Epidermal melanocyte (primary cell): Measurements from ENCODE around the gene ZNHIT2.
"Not testable (repeated sequence)": the region's sequence is repeated elsewhere in the genome, so short reads cannot be mapped to it uniquely, and the experiment has no call there.

Experiments used
- DNase-seq: peaks from one replicate; pipeline ENCODE4 v3.0.0; 2011; ENCODE audit warnings: low spot score; ENCODE audit not compliant: insufficient read length

ZNHIT2 gene

DNA sequence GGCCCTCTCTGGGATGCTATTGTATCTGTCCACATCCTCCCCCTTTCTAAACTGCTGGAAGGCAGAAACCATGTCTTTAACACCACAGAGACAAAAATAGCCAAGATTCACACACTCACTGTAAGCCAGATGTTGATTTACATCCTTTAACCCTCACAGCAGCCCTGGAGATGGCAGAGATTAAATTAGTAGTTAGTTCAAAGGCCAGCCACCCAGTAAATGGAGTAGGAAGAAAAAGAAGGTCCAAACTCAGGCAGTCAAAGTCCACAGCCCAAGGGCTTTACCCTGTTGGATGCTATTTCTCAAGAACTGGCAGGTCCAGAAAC is 2.1 kb upstream of the ZNHIT2 start:
- DNase-seq, result no peak

DNA sequence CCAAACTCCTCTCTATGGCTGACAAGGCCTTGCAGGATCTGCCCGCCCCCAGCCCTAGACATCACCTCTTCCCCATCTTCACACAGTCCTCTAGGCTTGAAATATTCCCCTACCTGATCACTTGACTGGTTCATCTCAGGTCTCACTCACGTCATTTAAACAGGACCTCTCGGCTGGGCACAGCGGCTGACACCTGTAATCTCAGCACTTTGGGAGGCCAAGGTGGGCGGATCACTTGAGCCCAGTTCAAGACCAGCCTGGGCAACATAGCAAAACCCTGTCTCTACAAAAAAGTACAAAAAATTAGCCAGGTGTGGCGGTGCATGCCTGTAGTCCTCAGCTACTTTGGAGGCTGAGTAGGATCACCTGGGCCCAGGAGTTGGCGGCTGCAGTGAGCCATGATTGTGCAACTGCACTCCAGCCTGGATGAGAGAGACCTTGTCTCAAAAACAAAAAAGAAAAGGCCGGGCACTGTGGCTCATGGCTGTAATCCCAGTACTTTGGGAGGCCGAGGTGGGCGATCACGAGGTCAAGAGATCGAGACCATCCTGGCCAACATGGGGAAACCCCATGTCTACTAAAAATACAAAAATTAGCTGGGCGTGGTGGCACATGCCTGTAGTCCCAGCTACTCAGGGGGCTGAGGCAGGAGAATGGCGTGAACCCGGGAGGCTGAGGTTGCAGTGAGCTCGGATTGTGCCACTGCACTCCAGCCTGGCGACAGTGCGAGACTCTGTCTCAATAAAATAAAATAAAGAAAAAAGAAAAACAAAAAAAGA is 1.6 kb upstream of the ZNHIT2 start:
- DNase-seq, result not testable (repeated sequence)

DNA sequence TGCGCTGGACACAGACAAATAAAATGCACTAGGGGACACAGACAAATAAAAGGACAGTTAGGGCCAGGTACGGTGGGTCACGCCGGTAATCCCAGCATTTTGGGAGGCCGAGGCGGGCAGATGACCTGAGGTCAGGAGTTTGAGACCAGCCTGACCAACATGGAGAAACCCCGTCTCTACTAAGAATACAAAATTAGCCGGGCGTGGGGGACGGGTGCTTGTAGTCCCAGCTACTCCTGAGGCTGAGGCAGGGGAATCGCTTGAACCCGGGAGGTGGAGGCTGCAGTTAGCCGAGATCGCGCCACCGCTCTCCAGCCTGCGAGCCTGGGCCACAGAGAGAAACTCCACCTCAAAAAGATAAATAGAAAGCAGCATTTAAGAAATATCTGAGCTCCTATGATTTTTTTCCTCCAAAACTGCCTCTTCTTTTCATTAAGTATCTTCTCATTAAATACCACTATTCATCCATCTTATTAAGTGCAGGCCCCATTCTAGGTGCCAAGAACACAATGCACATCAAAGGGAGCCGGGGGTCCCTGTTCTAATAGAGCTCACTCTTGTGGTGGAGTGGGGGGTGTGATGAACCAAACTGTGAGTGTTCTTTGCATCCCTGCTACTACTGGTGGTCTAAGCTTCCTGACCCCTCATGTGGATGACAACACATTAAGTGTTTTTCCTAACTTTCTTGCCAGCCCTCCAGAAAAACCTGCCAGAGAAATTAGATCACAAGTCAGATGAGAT is 766 bp upstream of the ZNHIT2 start:
- DNase-seq, result no peak

DNA sequence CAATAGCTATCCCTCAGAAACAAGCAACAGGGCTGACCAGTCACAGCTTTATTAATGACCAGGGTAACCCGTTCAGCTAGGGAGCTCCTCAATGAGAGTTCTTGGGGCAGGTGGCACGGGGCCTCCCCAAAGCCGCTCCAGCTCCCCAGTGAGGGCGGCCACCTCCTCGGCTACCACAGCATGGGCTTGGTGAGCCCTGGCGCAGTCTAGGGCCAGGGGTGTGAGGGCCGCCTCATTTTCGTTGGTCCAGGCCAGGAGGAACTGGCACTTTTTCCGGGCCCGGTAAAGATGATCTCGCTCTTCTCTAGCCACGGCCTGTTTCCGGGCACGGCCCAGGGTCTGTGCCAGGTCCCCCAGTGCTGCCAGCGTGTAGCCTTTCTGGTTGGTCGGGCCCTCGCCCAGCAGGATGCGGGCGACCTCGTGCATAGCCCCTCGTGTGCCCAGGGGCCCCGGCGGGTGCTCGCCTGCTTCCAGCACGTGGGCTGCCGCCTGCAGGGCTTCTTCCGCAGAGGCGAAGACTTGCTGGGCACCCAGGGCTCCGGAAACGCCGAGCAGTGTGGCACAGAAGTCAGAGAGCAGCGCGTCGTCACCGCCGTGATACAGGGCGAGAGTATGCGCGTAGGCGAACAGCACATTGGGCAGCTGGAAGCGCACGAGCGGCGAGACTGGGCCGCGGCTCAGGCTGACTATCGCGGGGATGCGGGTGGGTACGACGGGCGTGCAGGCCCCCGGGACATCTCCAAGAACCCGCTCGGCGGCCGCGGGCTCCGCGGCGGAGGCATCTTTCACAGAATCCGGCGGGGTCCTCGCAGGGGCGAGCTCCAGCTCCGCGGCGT is 913 bp downstream of the ZNHIT2 start:
- DNase-seq, result no peak

DNA sequence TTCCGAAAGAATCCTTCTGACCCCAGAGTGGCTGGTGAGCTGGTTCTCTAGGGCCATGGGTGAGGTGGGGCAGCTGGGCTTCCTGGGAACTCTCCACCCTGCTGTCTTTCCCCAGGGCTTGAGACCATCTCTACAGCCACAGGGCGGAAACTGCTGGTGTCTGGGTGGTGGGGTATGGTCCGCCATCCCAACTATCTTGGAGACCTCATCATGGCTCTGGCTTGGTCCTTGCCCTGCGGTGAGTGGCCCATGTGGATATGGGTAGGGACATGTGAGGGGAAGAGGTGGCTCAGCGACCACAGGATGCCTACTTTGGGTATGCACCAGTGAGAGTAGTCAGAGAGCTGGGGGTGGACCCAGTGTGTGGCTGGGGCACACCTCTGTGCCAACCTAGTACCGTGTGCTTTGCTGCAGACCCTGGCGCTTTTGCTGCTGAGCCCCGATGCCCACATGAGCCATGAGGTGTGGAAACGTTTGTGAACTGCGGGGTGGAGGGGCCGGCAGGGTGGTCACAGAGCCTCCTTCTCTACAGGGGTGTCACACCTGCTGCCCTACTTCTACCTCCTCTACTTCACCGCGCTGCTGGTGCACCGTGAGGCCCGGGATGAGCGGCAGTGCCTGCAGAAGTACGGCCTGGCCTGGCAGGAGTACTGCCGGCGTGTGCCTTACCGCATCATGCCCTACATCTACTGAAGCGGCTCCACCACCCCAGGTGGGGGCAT is 2.0 kb downstream of the ZNHIT2 start:
- no peak for DNase-seq

DNA sequence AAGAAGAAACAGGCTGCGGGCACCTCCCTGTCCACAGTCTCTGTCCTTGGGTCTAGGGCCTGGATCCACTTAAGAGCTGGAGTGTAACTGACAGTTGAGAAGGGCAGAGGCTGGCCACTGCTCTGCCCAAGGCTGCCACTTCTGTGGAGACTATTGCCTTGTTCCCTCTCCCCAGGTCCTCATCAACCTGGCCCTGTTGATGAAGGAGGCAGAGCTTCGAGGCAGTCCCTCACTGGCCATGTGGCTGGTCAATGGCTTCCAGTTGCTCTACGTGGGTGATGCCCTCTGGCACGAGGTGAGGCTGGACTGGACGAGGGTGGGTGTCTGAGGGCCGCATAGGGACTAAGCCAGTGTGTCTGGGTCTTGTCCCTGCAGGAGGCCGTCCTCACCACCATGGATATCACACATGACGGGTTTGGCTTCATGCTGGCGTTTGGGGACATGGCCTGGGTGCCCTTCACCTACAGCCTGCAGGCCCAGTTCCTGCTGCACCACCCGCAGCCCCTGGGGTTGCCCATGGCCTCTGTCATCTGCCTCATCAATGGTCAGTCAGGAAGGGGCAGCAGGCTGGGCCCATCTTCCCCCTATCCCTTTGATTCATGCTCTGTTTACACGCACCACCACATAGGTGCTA is 2.8 kb downstream of the ZNHIT2 start:
- DNase-seq, result no peak

DNA sequence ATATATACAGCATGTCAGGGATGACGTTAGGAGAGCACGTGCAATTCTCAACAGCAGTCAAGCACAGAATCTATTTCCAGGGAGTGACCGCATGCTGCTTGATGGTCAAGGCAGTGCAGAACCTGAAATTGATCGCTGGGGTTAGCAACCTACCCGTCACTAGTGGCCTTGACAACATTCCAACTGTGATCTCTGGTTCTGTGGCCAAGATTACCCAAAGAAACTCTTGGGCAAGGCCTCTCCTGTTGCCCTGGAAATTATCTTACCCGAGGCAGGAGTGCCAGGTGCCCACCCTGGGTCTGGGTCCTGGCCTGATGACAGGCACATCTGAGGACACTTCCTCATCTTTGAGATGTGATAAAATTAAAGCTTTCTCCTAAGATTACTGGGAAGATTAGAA is 3.7 kb downstream of the ZNHIT2 start:
- DNase-seq, result no peak

DNA sequence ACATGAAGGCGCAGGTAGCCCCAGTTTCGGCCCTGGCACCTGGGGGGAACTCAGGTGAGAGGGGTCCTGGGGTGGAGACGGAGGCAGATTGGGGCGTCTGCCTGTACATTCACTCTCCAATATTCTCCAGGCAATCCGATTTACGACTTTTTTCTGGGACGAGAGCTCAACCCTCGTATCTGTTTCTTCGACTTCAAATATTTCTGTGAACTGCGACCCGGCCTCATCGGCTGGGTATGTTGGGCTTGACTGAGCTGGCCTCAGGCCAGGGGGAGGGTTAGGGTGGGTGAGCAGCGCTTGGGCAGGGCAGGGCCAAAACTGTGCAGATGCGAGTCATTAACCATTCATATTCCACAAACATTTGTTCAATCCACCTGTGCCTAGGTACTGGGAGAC is 4.1 kb downstream of the ZNHIT2 start:
- no peak for DNase-seq

DNA sequence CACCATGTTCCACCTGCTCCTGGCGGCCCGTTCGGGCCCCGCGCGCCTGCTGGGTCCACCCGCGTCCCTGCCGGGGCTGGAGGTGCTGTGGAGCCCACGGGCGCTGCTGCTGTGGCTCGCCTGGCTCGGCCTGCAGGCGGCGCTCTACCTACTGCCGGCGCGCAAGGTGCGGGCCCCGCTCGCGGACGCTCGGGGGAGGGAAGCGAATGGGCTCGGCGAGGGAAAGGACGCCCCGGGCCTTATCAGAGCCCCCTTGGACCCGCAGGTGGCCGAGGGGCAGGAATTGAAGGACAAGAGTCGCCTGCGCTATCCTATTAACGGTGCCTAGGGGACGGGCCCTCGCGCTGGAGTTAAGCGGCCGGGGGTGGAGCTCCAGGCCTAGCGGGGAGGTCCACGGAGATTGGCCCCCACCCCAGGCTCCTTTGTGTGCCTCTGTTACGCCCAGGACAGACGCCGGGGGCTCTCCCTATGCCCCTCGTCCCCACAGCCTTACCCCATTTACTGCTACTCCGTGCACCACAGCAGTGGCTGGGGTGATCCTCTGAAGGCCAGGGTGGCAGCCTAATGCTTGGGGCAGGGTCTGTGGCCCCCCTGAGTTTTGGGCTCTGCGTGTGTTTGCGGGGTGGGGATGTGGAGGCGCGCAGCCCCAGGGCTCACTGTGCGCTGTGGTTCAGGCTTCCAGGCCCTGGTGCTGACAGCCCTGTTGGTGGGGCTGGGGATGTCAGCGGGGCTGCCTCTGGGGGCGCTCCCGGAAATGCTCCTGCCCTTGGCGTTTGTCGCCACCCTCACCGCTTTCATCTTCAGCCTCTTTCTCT is 4.7 kb downstream of the ZNHIT2 start:
- DNase-seq, result peak; percentile 57

DNA sequence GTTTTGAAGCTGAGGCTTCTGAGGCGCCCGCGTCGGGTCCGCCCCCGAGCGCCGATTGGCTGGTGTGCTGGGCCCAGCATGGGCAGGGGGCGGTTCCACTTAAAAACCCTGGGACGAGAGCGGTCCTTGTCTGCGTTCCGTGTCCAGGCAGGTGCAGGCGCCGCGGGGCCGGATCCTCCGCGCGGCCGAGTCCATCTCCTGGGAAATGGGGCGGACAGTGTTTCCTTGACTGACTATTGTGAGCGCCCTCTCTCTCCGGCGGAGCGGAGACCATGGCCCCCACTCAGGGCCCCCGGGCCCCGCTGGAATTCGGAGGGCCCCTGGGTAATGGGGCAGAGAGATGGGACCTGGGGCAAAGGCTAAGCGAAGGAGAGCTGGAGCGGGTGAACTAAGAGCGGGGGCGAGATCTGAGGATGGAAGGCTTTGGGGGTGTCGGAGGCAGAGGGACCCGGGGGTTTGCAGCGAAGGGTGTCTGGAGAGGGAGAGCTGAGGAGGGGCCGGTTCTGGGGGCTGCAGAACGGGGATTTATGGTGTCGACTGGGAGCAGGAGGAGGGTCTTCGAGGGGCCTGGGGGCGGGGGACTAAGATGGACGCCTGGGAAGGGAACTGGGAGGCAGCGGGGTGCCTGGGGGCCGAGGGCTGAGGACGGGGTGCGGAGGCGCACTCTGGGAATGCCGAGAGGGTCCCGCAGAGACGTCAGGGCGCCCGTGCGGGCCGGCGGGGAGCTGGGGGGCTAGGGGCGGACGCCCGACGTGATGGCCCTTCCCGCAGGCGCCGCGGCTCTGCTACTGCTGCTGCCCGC is 5.6 kb downstream of the ZNHIT2 start, which contains the start of gene TM7SF2:
Gene TM7SF2 (plus strand): TSS at position 129 of the 802 bp plus-strand sequence. CDS start 144 bp downstream, at position 273.
- DNase-seq, result peak; percentile 98

DNA sequence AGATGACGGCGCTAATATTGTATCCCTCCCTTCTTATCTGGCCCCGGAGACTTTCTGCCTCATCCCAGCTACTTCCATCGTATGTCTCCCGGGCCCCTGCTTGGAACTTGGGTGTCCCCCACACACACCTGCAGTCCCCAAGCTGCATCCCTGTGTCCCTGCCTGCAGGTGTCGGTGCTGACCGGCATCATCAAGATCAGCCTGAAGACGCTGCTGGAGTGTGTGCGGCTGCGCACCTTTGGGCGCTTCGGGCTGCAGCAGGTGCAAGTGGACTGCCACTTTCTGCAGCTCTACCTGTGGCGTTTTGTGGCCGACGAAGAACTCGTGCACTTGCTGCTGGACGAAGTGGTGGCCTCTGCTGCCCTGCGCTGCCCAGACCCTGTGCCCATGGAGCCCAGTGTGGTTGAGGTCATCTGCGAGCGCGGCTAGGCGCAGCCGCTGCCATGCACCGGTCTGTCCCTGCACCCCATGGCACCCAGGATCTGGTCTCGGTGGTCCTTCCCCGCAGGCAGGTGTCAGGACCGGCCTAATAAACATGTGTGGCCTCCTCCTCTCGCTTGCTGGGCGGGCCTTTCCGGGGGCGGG is 6.2 kb downstream of the ZNHIT2 start:
- no peak for DNase-seq

DNA sequence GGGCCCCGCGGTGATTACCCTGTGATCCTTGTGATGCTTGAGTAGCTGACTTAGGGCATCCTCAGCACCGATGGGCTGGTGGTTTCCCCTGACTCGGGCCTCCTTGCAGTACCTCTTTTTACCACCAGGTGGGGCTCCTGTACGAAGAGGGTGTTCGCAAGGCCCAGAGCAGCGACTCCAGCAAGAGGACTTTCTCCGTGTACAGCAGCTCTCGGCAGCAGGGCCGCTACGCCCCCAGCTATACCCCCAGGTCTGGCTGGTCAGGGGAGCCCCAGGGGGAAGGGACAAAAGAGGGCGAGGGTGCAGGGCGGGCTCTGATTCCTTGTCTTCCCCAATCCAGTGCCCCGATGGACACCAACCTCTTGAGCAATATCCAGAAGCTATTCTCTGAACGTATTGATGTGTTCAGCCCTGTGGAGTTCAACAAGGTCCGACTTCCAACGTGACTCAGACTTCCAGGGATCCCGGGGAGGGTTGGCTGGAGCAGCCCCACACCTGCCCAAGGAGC is 7.1 kb downstream of the ZNHIT2 start:
- DNase-seq, result peak; percentile 89

DNA sequence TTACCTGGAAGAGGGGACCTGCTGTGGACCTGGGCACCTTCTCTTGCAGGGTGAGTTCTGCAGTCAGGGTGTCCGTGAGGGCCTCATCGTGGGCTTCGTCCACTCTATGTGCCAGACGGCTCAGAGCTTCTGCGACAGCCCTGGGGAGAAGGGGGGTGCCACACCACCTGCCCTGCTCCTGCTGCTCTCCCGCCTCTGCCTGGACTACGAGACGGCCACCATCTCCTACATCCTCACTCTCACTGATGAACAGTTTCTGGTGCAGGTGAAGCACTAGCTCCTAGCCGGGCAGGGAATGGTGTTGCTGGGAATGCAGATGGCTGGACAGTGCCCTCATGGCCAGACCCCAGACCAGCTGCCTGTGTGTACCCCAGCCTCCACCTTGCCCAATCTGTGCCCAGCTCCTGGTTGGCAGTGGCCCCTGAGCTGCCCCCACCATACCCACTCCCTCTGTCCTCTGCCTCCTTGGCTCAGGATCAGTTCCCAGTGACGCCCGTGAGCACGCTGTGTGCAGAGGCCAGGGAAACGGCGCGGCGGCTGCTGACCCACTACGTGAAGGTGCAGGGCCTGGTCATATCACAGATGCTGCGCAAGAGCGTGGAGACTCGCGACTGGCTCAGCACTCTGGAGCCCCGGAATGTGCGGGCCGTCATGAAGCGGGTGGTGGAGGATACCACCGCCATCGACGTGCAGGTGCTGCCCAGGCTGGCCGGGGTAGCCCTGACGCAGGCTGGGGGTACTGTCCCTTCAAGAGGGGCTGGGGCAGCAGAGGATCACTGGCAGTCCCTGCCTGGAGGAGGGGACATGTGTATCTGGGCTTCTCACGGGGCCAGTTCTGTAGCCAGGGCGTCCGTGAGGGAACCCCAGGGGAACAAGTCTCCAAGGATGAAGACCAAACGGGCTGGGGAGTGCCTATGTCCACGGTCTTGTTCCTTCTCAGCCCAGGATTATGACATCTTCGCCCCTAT is 8.0 kb downstream of the ZNHIT2 start:
- DNase-seq, result no peak

DNA sequence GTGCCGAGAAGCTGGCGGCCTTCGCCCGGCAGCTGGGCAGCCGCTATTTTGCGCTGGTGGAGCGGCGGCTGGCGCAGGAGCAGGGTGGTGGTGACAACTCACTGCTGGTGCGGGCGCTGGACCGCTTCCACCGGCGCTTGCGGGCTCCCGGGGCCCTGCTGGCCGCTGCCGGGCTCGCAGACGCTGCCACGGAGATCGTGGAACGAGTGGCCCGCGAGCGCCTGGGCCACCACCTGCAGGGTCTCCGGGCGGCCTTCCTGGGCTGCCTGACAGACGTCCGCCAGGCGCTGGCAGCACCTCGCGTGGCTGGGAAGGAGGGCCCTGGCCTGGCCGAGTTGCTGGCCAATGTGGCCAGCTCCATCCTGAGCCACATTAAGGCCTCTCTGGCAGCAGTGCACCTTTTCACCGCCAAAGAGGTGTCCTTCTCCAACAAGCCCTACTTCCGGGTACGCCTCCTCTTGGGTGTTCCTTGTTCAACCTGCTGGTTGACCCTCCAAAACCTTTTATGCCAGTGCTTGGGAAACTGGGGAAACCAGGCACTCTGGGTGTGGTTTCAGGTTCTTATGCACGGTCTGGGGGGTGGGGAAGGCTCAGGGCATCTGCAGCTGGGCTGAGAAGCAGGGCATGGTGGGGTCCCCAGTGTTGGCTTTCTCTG is 8.9 kb downstream of the ZNHIT2 start:
- no peak for DNase-seq

DNA sequence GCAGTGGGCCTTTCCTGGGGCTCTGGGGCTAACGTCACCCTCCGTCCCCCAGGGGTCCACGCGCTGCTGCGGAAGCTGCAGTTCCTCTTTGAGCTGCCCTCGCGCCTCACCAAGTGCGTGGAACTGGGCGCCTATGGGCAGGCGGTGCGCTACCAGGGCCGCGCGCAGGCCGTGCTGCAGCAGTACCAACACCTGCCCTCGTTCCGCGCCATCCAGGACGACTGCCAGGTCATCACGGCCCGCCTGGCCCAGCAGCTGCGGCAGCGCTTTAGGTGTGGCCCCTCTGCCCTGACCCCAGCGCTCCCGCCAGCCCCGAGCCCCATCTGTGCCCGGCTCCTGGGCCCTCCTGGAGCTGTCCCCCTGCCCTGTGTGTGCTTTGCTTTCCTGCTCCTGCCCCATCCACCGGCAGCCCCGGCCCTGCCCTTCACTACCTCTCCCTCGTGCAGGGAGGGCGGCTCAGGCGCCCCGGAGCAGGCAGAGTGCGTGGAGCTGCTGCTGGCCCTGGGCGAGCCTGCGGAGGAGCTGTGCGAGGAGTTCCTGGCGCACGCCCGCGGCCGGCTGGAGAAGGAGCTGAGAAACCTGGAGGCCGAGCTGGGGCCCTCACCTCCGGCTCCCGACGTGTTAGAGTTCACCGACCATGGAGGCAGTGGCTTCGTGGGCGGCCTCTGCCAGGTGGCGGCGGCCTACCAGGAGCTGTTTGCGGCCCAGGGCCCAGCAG is 9.6 kb downstream of the ZNHIT2 start:
- DNase-seq, result no peak

DNA sequence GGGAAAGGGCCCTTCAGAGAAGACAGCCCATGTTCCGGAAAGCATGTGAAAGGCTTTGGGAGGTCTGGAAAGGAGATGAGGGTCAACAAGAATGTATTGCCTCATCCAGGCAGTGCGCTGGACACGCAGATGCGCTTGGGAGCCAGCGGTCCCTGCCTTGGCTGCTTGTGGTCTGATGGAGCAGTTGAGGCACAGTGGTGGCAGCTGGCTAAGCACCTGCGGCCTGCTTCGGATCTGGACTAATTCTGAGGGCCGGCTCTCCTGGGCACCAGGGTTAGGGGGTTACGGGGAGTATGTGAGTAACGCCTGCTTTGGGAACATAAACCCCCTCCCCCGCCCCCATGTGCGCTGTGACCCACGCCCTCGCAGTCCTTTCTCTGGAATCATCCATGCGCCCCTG is 10.4 kb downstream of the ZNHIT2 start:
- no peak for DNase-seq
